PC-3 (cell line): ENCODE data around the gene TEX51. TPM values are rescaled to one million over a fixed set of nuclear protein-coding genes. Genes with fewer than 3 reads are reported as not detected.

Experiments used
- ATAC-seq: fragments of 200-7000 bp; cut with Tn5 transposase; 2 replicates; pipeline ENCODE4 v1.9.1; 2020; ENCODE audit warnings: mild to moderate bottlenecking, moderate library complexity
- BruUV-seq: library from RNA; stranded (reverse); fragments of 400-500 nt; replicated peaks from 2 replicates; lab custom pipeline; 2021; lab: Mats Ljungman, UMichigan
- CTCF ChIA-PET: fragments of 300-600 bp; sonication (Branson Sonifier 250); formaldehyde crosslinking; loops from one replicate; lab custom pipeline; 2022; ENCODE audit warnings: antibody characterized with exemption; lab: Charles Lee
- POLR2A ChIA-PET: fragments of 300-600 bp; sonication (Branson Sonifier 250); formaldehyde crosslinking; loops from one replicate; lab custom pipeline; 2022; ENCODE audit warnings: antibody characterized with exemption; ENCODE audit not compliant: unreplicated experiment; lab: Charles Lee
- DNase-seq: peaks from one replicate; pipeline ENCODE4 v3.0.0-alpha.2; 2015
- H2AFZ ChIP-seq: fragments of 300-600 bp; sonication (generic); 2 replicates; pipeline ENCODE4 v1.6.0; 2016; ENCODE audit warnings: antibody characterized with exemption, low read length
- H3F3A ChIP-seq: fragments of 300-600 bp; sonication (generic); one replicate; pipeline ENCODE4 v1.6.0; 2017; ENCODE audit warnings: antibody characterized with exemption, low read length, control low read depth, mild to moderate bottlenecking; ENCODE audit not compliant: unreplicated experiment
- H3K27ac ChIP-seq: fragments of 300-600 bp; sonication (generic); 2 replicates; pipeline ENCODE4 v1.5.1; 2016; ENCODE audit warnings: mild to moderate bottlenecking, low read length
- H3K27me3 ChIP-seq: fragments of 300-600 bp; sonication (generic); 2 replicates; pipeline ENCODE4 v1.6.1; 2016; ENCODE audit warnings: low read length, mixed read lengths
- H3K36me3 ChIP-seq: fragments of 300-600 bp; sonication (generic); 2 replicates; pipeline ENCODE4 v1.6.1; 2016; ENCODE audit warnings: low read depth, mixed run types, low read length, mixed read lengths
- H3K4me1 ChIP-seq: fragments of 300-600 bp; sonication (generic); 2 replicates; pipeline ENCODE4 v1.5.1; 2016; ENCODE audit warnings: low read length; ENCODE audit not compliant: insufficient read depth
- H3K4me2 ChIP-seq: fragments of 300-600 bp; sonication (generic); 2 replicates; pipeline ENCODE4 v1.6.0; 2016; ENCODE audit warnings: low read length
- H3K4me3 ChIP-seq: fragments of 300-600 bp; sonication (generic); 2 replicates; pipeline ENCODE4 v1.5.1; 2016; ENCODE audit warnings: mild to moderate bottlenecking, low read length, mixed read lengths
- H3K79me2 ChIP-seq: fragments of 300-600 bp; sonication (generic); 2 replicates; pipeline ENCODE4 v1.6.1; 2017; ENCODE audit warnings: low read length, mixed read lengths
- H3K9ac ChIP-seq: fragments of 300-600 bp; sonication (generic); 2 replicates; pipeline ENCODE4 v1.6.0; 2016; ENCODE audit warnings: mild to moderate bottlenecking, low read length
- H3K9me2 ChIP-seq: fragments of 300-600 bp; sonication (generic); replicated peaks from 2 replicates; pipeline ENCODE4 v1.6.1; 2016; ENCODE audit warnings: mixed run types, low read length, mixed read lengths
- H3K9me3 ChIP-seq: fragments of 300-600 bp; sonication (generic); 2 replicates; pipeline ENCODE4 v1.6.1; 2016; ENCODE audit warnings: low read length, mixed read lengths
- H4K20me1 ChIP-seq: fragments of 300-600 bp; sonication (generic); 2 replicates; pipeline ENCODE4 v1.6.1; 2016; ENCODE audit warnings: low read length, mixed read lengths
- CTCF ChIP-seq: fragments of 300-600 bp; sonication (generic); conservative IDR thresholded peaks from 2 replicates; pipeline ENCODE4 v1.5.1; 2017; ENCODE audit warnings: antibody characterized with exemption, low read depth, mild to moderate bottlenecking, low read length
- EZH2 ChIP-seq: fragments of 300-600 bp; sonication (generic); IDR thresholded peaks from one replicate; pipeline ENCODE4 v1.6.1; 2017; ENCODE audit warnings: antibody characterized with exemption, mild to moderate bottlenecking, low read length; ENCODE audit not compliant: unreplicated experiment
- EZH2phosphoT487 ChIP-seq: fragments of 300-600 bp; sonication (generic); IDR thresholded peaks from 2 replicates; pipeline ENCODE4 v1.6.1; 2018; ENCODE audit warnings: mild to moderate bottlenecking, antibody characterized with exemption, low read length, borderline replicate concordance
- intact Hi-C: fragments of 100-400 bp; cut with micrococcal nuclease; formaldehyde crosslinking; loops from 2 replicates; pipeline ENCODE4 v1.9.0; 2023
- total RNA-seq: library from RNA; depleted of rRNA; stranded (reverse); fragments of >200 nt; gene quantifications from 2 replicates; pipeline ENCODE4 v1.2.3, GENCODE V29; 2014

Gene TEX51
- total RNA-seq, 1 experiment from 2014 or later = not detected

- BruUV-seq = no TSS peak
- H3K27me3 ChIP-seq = peaks cover 62% of the 10 kb centered on the region
- no peak for ATAC-seq
- H4K20me1 ChIP-seq = no peaks in the 10 kb centered on the region
- H3K4me1 ChIP-seq = no peaks in the 10 kb centered on the region
- H3K27ac ChIP-seq = no peak overlapping the region
- ChIA-PET POLR2A (no interaction called here), CTCF (no interaction called here)
- H3K9ac ChIP-seq = no peak overlapping the region
- no peak for TF ChIP-seq CTCF
- H3K4me3 ChIP-seq = no peak overlapping the region
- no peaks in the 10 kb centered on the region for H3K9me2 ChIP-seq
- no peaks in the 10 kb centered on the region for H3K9me3 ChIP-seq
- no peak overlapping the region for H3K4me2 ChIP-seq
- H3K36me3 ChIP-seq = no peaks in the 10 kb centered on the region
- DNase-seq = no peak
- intact Hi-C loops = no loop called here
- H3F3A ChIP-seq = no peaks in the 10 kb centered on the region
- no peaks in the 10 kb centered on the region for H3K79me2 ChIP-seq
- no peak overlapping the region for H2AFZ ChIP-seq
Observed at GRCh38 chr2:126934809-126935208, 36.1 kb downstream of the TEX51 start.

- no peaks in the 10 kb centered on the region for H3K36me3 ChIP-seq
- intact Hi-C loops = no loop called here
- H3K27me3 ChIP-seq = peaks cover 70% of the 10 kb centered on the region
- no peaks in the 10 kb centered on the region for H4K20me1 ChIP-seq
- no peaks in the 10 kb centered on the region for H3K4me1 ChIP-seq
- no peak overlapping the region for H3K4me3 ChIP-seq
- no peak for TF ChIP-seq EZH2phosphoT487
- no peak for TF ChIP-seq EZH2
- TF ChIP-seq CTCF = no peak
- DNase-seq (no peak), ATAC-seq (no peak)
- no TSS peak for BruUV-seq
- no peak overlapping the region for H2AFZ ChIP-seq
- CTCF ChIA-PET = no interaction called here
- POLR2A ChIA-PET = no interaction called here
- no peaks in the 10 kb centered on the region for H3F3A ChIP-seq
- no peak overlapping the region for H3K9ac ChIP-seq
- no peaks in the 10 kb centered on the region for H3K9me3 ChIP-seq
- no peaks in the 10 kb centered on the region for H3K9me2 ChIP-seq
- H3K79me2 ChIP-seq = no peaks in the 10 kb centered on the region
- H3K27ac ChIP-seq = no peak overlapping the region
- no peak overlapping the region for H3K4me2 ChIP-seq
Observed at GRCh38 chr2:126935774-126936173, 37.1 kb downstream of the TEX51 start.

- no peaks in the 10 kb centered on the region for H3K9me3 ChIP-seq
- H3K27me3 ChIP-seq = peaks cover 75% of the 10 kb centered on the region
- H3F3A ChIP-seq = no peaks in the 10 kb centered on the region
- H3K4me3 ChIP-seq = no peak overlapping the region
- no peaks in the 10 kb centered on the region for H3K79me2 ChIP-seq
- DNase-seq (no peak), ATAC-seq (no peak)
- no peak overlapping the region for H2AFZ ChIP-seq
- H3K27ac ChIP-seq = no peak overlapping the region
- no peak overlapping the region for H3K4me2 ChIP-seq
- TF ChIP-seq EZH2phosphoT487 (no peak), CTCF (no peak), EZH2 (no peak)
- H3K9me2 ChIP-seq = no peaks in the 10 kb centered on the region
- no peak overlapping the region for H3K9ac ChIP-seq
- POLR2A ChIA-PET = no interaction called here
- H4K20me1 ChIP-seq = no peaks in the 10 kb centered on the region
- H3K4me1 ChIP-seq = no peaks in the 10 kb centered on the region
- no TSS peak for BruUV-seq
- intact Hi-C loops = no loop called here
- no peaks in the 10 kb centered on the region for H3K36me3 ChIP-seq
- CTCF ChIA-PET = no interaction called here
Observed at GRCh38 chr2:126936219-126936723, 37.6 kb downstream of the TEX51 start.
